ENCODE measurements around the gene IL17RA.

DNA sequence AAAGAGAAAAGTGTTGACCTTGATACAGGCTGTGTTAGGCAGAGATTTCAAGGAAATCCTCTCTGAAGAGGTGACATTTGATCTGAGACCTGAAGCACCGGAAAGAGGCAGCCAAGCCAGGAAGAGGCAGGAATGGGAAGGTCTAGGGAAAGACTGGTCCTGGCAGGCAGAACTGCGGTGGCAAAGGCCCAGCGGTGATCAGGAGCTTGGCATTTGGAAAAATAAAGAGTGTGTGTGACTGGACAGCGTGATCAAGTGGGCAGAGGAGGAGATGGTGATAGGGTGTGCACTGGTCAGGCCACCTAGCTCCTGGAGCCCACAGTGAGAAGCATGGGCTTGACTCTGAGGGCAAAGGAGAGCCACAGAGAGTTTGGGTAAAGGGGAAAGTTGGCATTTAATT, 49.6 kb upstream of the IL17RA start:
- TF ChIP-seq YY1 (IDR thresholded peaks at IDR 0.05; ENCODE audit: insufficient read depth, insufficient read length) (no peak), SUZ12 (IDR thresholded peaks at IDR 0.05; ENCODE audit: extremely low read depth, insufficient read depth, insufficient read length) (no peak)
